Subcutaneous adipose tissue (tissue), 4 donors: Measurements from ENCODE around the gene DCAF17. TPM values are rescaled to one million over a fixed set of nuclear protein-coding genes. Genes with fewer than 3 reads are reported as not detected.

Source experiments
- CTCF ChIP-seq: fragments of 450-650 bp; IDR thresholded peaks from one replicate; pipeline ENCODE4 v1.5.1; 2016; ENCODE audit warnings: low read depth, mild to moderate bottlenecking, control low read depth, antibody characterized with exemption, moderate library complexity
- total RNA-seq, 4 donors: library from RNA; depleted of rRNA; stranded (reverse); fragments of >200 nt; gene quantifications; one replicate each; pipeline ENCODE4 v1.1.0, GENCODE V29; 2016

The DCAF17 gene
- total RNA-seq, 4 donors from 2014 or later = 14.3 to 29.4 (median 18.3) TPM

DNA sequence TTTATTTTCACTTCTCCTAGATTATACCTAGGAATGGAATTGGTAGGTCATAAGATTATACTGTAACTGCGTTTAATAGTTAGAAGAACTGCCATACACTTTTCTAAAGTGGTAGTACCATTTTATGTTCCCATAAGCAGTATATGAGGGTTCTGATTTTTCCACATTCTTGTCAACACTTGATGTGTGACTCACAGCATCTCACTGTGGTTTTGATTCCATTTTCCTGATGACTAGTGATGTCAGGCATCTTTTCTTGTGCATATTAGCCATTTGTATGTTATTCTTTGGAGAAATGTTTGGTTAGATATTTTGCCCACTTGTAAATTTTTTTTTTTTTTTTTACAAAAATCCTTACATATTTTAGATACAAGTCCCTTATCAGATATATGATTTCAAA lies 2.3 kb downstream of the DCAF17 start:
- TF ChIP-seq CTCF = no peak

DNA sequence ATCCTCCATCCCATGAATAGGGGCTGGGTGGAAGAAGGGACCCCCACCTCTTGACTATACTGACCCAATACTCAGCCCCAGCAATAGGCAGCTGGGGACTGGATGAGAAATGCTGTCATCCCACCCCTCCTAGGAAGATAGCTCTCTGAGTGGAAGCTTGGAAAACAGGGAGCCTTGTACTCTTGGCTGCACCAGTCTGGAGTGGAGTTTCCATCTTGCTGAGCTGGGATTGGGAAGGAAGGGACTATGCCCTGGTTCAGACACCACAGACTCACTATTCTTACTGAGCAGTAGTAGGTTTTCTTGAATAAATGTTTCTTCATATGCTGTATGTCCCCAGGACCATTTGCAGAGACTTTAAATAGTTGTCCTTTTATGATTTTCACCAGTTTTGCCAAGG lies 7.4 kb downstream of the DCAF17 start:
- TF ChIP-seq CTCF = no peak

DNA sequence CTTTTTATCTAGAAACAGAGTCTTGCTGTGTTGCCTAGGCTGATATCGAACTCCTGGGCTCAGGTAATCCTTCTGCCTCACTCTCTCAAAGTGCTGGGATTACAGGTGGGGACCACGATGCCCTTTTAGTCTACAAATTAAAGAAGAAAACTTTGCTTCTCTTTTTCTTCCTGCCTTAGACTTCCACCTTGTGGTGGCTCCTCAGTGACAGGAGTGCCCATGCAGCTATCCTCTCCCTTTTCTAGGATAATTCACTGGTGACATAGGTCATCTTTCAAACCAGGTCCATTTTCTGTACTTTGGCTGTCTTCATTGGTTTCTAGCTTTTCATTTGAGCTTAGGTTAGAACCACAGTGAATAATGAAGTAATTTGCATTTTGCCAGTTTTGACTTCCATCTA lies 13.6 kb downstream of the DCAF17 start:
- TF ChIP-seq CTCF = no peak

DNA sequence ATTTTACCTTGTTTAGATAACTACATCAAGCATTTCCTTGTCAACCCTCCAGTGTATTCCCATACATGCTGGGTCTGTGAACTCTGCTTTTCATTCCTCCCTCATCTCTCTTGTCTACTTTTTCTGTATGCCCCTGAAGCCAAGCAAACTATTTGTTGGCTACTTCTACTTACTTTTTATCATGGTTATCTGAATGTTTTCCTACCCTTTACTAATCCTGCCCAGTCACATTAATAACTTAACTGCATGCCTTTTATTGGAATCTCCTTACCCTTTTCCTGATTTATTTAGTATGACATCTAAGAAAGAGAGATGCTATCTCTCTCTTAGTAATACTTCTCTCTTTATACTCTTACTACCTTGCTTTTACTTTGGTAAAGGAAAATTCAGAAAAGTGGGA lies 17.0 kb downstream of the DCAF17 start:
- TF ChIP-seq CTCF = no peak

- TF ChIP-seq CTCF = no peak
Observed at GRCh38 chr2:171452773-171453172, 18.7 kb downstream of the DCAF17 start.

GRCh38 chr2:171459498-171459897 lies 25.5 kb downstream of the DCAF17 start:
- TF ChIP-seq CTCF = no peak

DNA sequence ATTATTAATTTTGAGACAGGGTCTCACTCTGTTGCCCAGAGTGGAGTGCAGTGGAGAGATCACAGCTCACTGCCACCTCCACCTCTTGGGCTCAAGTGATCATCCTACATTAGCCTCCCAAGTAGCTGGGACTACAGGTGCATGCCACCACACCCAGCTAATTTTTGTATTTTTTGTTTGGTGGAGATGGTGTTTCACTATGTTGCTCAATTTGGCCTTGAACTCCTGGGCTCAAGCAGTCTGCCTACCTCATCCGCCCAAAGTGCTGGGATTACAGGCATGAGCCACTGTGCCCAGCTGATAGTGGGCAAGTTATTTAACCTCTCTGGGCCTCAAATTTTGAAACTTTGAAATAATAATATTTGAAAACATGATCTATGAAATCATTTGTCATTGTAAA lies 26.5 kb downstream of the DCAF17 start:
- no peak for TF ChIP-seq CTCF
